Measurements from ENCODE around the gene SLC9A1. TPM values are rescaled to one million over a fixed set of nuclear protein-coding genes. Genes with fewer than 3 reads are reported as not detected.

SLC9A1 gene
- total and polyA plus RNA-seq, 2 of the 8 experiments (the other 6 are each of a cell fraction or from before 2014, with no cell fraction given), result 11.3 to 25.1 TPM

GRCh38 chr1:27179379-27179778 lies 24.5 kb upstream of the SLC9A1 start (continued):
- no peak for TF ChIP-seq CHD7 (IDR thresholded peaks at IDR 0.05; ENCODE audit: insufficient replicate concordance, low read length)
- TF ChIP-seq SP1 (IDR thresholded peaks at IDR 0.05; ENCODE audit: low read depth, low read length), result no peak
- no peak for TF ChIP-seq SIN3A (conservative IDR thresholded peaks at IDR 0.05 in 1 of 2, IDR thresholded peaks at IDR 0.05 in 1 of 2; ENCODE audit: low read depth in 1 of 2, low read length in 2 of 2)
- TF ChIP-seq EZH2 (IDR thresholded peaks at IDR 0.05; ENCODE audit: low read depth, low read length, severe bottlenecking), result no peak
- no peak for TF ChIP-seq CREB1 (IDR thresholded peaks at IDR 0.05)
- TF ChIP-seq POLR2A (IDR thresholded peaks at IDR 0.05; ENCODE audit: control extremely low read depth in 1 of 2, low read depth in 2 of 2, low read length in 2 of 2), result no peak
- no peak for TF ChIP-seq RXRA (IDR thresholded peaks at IDR 0.05; ENCODE audit: insufficient read depth, low read depth, low read length)
- TF ChIP-seq TAF7 (optimal IDR thresholded peaks at IDR 0.05; ENCODE audit: borderline replicate concordance, low read depth, low read length), result no peak
- TF ChIP-seq YY1 (IDR thresholded peaks at IDR 0.05; ENCODE audit: low read depth, low read length), result no peak
- no peak for TF ChIP-seq RBBP5 (IDR thresholded peaks at IDR 0.05; ENCODE audit: borderline replicate concordance, low read depth, low read length)
- no peak for TF ChIP-seq FOSL1 (IDR thresholded peaks at IDR 0.05; ENCODE audit: insufficient read depth, low read depth, low read length)
- no peak for TF ChIP-seq EGR1 (IDR thresholded peaks at IDR 0.05; ENCODE audit: borderline replicate concordance, low read depth, low read length)
- no peak for TF ChIP-seq PHF8 (conservative IDR thresholded peaks at IDR 0.05; ENCODE audit: low read depth, low read length)

All from H1 (cell line).